Caco-2 (cell line): ENCODE measurements around the gene HLA-F. TPM values are rescaled to one million over a fixed set of nuclear protein-coding genes. Genes with fewer than 3 reads are reported as not detected.

Experiments
- BruUV-seq: library from RNA; stranded (reverse); fragments of 400-500 nt; replicated peaks from 2 replicates; lab custom pipeline; 2021; lab: Mats Ljungman, UMichigan
- CTCF ChIA-PET: fragments of 300-600 bp; sonication (Branson Sonifier 250); formaldehyde crosslinking; loops from one replicate; lab custom pipeline; 2022; ENCODE audit warnings: antibody characterized with exemption; lab: Charles Lee
- POLR2A ChIA-PET: fragments of 300-600 bp; sonication (Branson Sonifier 250); formaldehyde crosslinking; loops from one replicate; lab custom pipeline; 2022; ENCODE audit warnings: antibody characterized with exemption; lab: Charles Lee
- DNase-seq, 2 experiments: peaks; one replicate each; pipeline versions ENCODE4 v3.0.0 to v3.0.0-alpha.2; 2020 to 2022
- H3K27me3 ChIP-seq: replicated peaks from 2 replicates; pipeline ENCODE4 v1.6.0; 2011; ENCODE audit warnings: low read length; ENCODE audit not compliant: control insufficient read depth, insufficient read depth
- H3K36me3 ChIP-seq: 2 replicates; pipeline ENCODE4 v1.5.1; 2011; ENCODE audit warnings: low read length; ENCODE audit not compliant: control insufficient read depth, insufficient read depth
- H3K4me1 ChIP-seq: fragments of 250-450 bp; sonication (Bioruptor Pico); 2 replicates; pipeline ENCODE4 v1.5.1; 2020; ENCODE audit warnings: mild to moderate bottlenecking
- H3K4me3 ChIP-seq: 2 replicates; pipeline ENCODE4 v1.5.1; 2011; ENCODE audit warnings: low read depth, mild to moderate bottlenecking, control low read depth, low read length
- H3K9me3 ChIP-seq: fragments of 250-450 bp; sonication (Bioruptor Pico); 2 replicates; pipeline ENCODE4 v1.5.1; 2020; ENCODE audit warnings: mild to moderate bottlenecking, moderate library complexity
- H3K27ac Mint-ChIP-seq: one replicate; pipeline ENCODE4 v1.8.0; 2022; ENCODE audit warnings: mixed read lengths; ENCODE audit not compliant: unreplicated experiment
- H3K27me3 Mint-ChIP-seq: one replicate; pipeline ENCODE4 v1.8.0; 2022; ENCODE audit warnings: mixed read lengths; ENCODE audit not compliant: insufficient read depth, unreplicated experiment
- H3K36me3 Mint-ChIP-seq: one replicate; pipeline ENCODE4 v1.8.0; 2022; ENCODE audit warnings: mild to moderate bottlenecking, mixed read lengths; ENCODE audit not compliant: insufficient read depth, unreplicated experiment
- H3K4me1 Mint-ChIP-seq: one replicate; pipeline ENCODE4 v1.8.0; 2022; ENCODE audit warnings: low read depth, mixed read lengths; ENCODE audit not compliant: unreplicated experiment
- H3K4me3 Mint-ChIP-seq: one replicate; pipeline ENCODE4 v1.8.0; 2022; ENCODE audit warnings: mild to moderate bottlenecking, moderate library complexity, mixed read lengths; ENCODE audit not compliant: unreplicated experiment
- H3K9me3 Mint-ChIP-seq: one replicate; pipeline ENCODE4 v1.8.0; 2022; ENCODE audit warnings: mixed read lengths; ENCODE audit not compliant: unreplicated experiment
- intact Hi-C: fragments of 100-400 bp; cut with micrococcal nuclease; formaldehyde crosslinking; loops from one replicate; pipeline ENCODE4 v1.10.0; 2022; ENCODE audit not compliant: unreplicated experiment
- total RNA-seq: library from RNA; stranded (reverse); gene quantifications from 2 replicates; pipeline ENCODE4 v1.2.3, GENCODE V29; 2022
- TF ChIP-seq, protein P1 (sequence below), 2 experiments: fragments of 200-600 bp in 1 of 2; IDR thresholded peaks; 1 replicate in 1 of 2; 2 replicates in 1 of 2; pipeline versions ENCODE4 v1.5.1 to v1.8.0; 2011 to 2022; ENCODE audit warnings: antibody characterized with exemption in 1 of 2, control low read depth in 1 of 2, inconsistent platforms in 1 of 2, low read depth in 1 of 2, low read length in 1 of 2, mild to moderate bottlenecking in 1 of 2, moderate library complexity in 1 of 2; ENCODE audit not compliant: insufficient read depth in 1 of 2, severe bottlenecking in 1 of 2, unreplicated experiment in 1 of 2

HLA-F gene
- total RNA-seq, 1 experiment from 2014 or later: 4.7 TPM

DNA sequence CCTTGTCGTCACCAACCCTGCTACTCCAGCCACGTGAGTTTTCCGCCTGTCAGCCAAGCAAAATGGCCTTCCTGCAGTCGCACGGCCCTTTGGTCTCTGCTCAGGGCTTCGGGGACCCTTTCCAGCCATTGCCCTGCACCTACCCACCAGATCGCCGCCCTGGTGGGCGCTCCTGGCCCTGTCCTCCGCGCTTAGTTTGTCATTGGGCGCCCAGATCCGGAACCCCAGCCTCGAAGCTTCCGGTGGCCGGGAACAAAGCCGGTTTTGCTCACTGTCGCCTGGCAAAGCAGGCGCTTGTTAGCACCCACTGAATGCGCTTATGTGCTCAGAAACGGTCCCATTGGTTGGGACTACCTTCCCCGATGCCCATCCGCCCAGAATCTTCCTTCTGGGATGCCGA is 42.8 kb upstream of the HLA-F start:
- Histone ChIP-seq H3K27me3 (no peaks in the 10 kb centered on the region), H3K4me3 (no peak overlapping the region), H3K36me3 (no peaks in the 10 kb centered on the region), H3K4me1 (no peaks in the 10 kb centered on the region), H3K9me3 (no peaks in the 10 kb centered on the region)
- no peaks in the 10 kb centered on the region for H3K27me3 Mint-ChIP-seq
- ChIA-PET POLR2A (no interaction called here), CTCF (no interaction called here)
- H3K36me3 Mint-ChIP-seq: no peaks in the 10 kb centered on the region
- no peak for DNase-seq
- H3K27ac Mint-ChIP-seq: no peak overlapping the region
- H3K9me3 Mint-ChIP-seq: no peaks in the 10 kb centered on the region
- no peaks in the 10 kb centered on the region for H3K4me1 Mint-ChIP-seq
- no peak overlapping the region for H3K4me3 Mint-ChIP-seq
- BruUV-seq: no TSS peak
- TF ChIP-seq, protein P1, sequence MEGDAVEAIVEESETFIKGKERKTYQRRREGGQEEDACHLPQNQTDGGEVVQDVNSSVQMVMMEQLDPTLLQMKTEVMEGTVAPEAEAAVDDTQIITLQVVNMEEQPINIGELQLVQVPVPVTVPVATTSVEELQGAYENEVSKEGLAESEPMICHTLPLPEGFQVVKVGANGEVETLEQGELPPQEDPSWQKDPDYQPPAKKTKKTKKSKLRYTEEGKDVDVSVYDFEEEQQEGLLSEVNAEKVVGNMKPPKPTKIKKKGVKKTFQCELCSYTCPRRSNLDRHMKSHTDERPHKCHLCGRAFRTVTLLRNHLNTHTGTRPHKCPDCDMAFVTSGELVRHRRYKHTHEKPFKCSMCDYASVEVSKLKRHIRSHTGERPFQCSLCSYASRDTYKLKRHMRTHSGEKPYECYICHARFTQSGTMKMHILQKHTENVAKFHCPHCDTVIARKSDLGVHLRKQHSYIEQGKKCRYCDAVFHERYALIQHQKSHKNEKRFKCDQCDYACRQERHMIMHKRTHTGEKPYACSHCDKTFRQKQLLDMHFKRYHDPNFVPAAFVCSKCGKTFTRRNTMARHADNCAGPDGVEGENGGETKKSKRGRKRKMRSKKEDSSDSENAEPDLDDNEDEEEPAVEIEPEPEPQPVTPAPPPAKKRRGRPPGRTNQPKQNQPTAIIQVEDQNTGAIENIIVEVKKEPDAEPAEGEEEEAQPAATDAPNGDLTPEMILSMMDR (IDR thresholded peaks at IDR 0.05; ENCODE audit: insufficient read depth in 1 of 2, low read depth in 1 of 2, low read length in 1 of 2, severe bottlenecking in 1 of 2, unreplicated experiment in 1 of 2): no peak
- intact Hi-C loops: no loop called here

DNA sequence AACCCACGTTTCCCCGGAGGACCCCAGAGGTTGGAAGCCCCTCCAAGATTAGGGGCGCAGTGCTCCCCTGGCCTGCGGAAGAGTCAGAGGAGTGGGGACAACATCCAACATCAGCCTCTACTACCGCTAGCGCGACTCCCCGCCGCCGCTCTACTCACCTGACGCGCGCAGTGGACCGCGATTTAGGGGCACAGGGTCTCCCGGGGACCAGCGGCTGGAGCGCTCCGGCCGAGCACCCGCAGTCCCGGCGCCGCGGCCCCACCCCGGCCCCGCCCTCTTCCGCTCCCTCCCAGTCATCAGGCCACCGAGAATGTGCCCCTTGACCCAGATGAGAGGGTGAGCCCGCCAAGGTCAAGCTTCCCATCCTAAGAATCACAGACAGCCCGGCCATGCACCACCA is 42.3 kb upstream of the HLA-F start, which contains the start of gene ZFP57:
ZFP57 (minus strand) TSS at position 249 of the 400 bp plus-strand sequence. CDS start 4,149 bp downstream, outside the sequence.
- BruUV-seq: no TSS peak
- Mint-ChIP-seq H3K4me3 (no peak within 1 kb of the TSS), H3K27ac (no peak within 1 kb of the TSS), H3K9me3 (no peaks in the 10 kb centered on the region), H3K27me3 (no peaks in the 10 kb centered on the region), H3K4me1 (no peaks in the 10 kb centered on the region), H3K36me3 (no peaks in the 10 kb centered on the region)
- POLR2A ChIA-PET: no interaction called here
- CTCF ChIA-PET: no interaction called here
- DNase-seq: no peak
- intact Hi-C loops: no loop called here
- H3K27me3 ChIP-seq: no peaks in the 10 kb centered on the region
- no peaks in the 10 kb centered on the region for H3K4me1 ChIP-seq
- no peak within 1 kb of the TSS for H3K4me3 ChIP-seq
- no peaks in the 10 kb centered on the region for H3K9me3 ChIP-seq
- H3K36me3 ChIP-seq: no peaks in the 10 kb centered on the region
- TF ChIP-seq, protein P1 (IDR thresholded peaks at IDR 0.05; ENCODE audit: insufficient read depth in 1 of 2, low read depth in 1 of 2, low read length in 1 of 2, severe bottlenecking in 1 of 2, unreplicated experiment in 1 of 2): no peak

GRCh38 chr6:29681811-29682210 is 41.4 kb upstream of the HLA-F start:
- Mint-ChIP-seq H3K4me3 (no peak overlapping the region), H3K9me3 (no peaks in the 10 kb centered on the region), H3K4me1 (no peaks in the 10 kb centered on the region), H3K36me3 (no peaks in the 10 kb centered on the region), H3K27ac (no peak overlapping the region), H3K27me3 (no peaks in the 10 kb centered on the region)
- Histone ChIP-seq H3K4me1 (no peaks in the 10 kb centered on the region), H3K9me3 (no peaks in the 10 kb centered on the region), H3K27me3 (no peaks in the 10 kb centered on the region), H3K4me3 (no peak overlapping the region), H3K36me3 (no peaks in the 10 kb centered on the region)
- TF ChIP-seq, protein P1 (IDR thresholded peaks at IDR 0.05; ENCODE audit: insufficient read depth in 1 of 2, low read depth in 1 of 2, low read length in 1 of 2, severe bottlenecking in 1 of 2, unreplicated experiment in 1 of 2): no peak
- BruUV-seq: no TSS peak
- DNase-seq: no peak
- POLR2A ChIA-PET: no interaction called here
- intact Hi-C loops: no loop called here
- CTCF ChIA-PET: interaction anchor here (0.7 kb wide), 1 partner anchor 15 kb away, joined by 5 read pairs; no protein-coding TSS in a partner anchor
